SU-DHL-6 (cell line): ENCODE data around the gene TATDN3.
"Not testable (repeated sequence)": the region's sequence is repeated elsewhere in the genome, so short reads cannot be mapped to it uniquely, and the experiment has no call there.

Experiments
- EZH2phosphoT487 ChIP-seq: fragments of 200-600 bp; sonication (generic), shearing (Covaris generic); conservative IDR thresholded peaks from 2 replicates; pipeline ENCODE4 v1.6.1; 2018; ENCODE audit warnings: mild to moderate bottlenecking, antibody characterized with exemption, low read length, moderate library complexity, mixed read lengths
- TF ChIP-seq, protein P1 (sequence below): fragments of 200-600 bp; sonication (generic); IDR thresholded peaks from one replicate; pipeline ENCODE4 v1.5.1; 2017; ENCODE audit warnings: antibody characterized with exemption, mild to moderate bottlenecking, low read length, moderate library complexity; ENCODE audit not compliant: insufficient read depth, poor library complexity, severe bottlenecking

DNA sequence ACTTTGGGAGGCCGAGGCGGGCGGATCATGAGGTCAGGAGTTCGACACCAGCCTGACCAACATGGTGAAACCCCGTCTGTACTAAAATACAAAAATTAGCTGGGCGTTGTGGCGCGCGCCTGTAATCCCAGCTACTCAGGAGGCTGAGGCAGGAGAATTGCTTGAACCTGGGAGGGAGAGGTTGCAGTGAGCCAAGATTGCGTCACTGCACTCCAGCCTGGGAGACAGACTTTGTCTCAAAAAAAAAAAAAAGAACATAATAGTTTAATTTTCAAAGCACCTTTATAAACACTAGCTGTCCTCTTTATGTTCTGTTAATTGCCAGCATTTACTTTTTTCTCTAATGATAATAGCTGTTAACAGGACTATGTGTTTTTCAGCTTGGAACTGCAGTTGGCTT, 71.7 kb downstream of the TATDN3 start:
- TF ChIP-seq, protein P1, sequence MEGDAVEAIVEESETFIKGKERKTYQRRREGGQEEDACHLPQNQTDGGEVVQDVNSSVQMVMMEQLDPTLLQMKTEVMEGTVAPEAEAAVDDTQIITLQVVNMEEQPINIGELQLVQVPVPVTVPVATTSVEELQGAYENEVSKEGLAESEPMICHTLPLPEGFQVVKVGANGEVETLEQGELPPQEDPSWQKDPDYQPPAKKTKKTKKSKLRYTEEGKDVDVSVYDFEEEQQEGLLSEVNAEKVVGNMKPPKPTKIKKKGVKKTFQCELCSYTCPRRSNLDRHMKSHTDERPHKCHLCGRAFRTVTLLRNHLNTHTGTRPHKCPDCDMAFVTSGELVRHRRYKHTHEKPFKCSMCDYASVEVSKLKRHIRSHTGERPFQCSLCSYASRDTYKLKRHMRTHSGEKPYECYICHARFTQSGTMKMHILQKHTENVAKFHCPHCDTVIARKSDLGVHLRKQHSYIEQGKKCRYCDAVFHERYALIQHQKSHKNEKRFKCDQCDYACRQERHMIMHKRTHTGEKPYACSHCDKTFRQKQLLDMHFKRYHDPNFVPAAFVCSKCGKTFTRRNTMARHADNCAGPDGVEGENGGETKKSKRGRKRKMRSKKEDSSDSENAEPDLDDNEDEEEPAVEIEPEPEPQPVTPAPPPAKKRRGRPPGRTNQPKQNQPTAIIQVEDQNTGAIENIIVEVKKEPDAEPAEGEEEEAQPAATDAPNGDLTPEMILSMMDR, result not testable (repeated sequence)
- not testable (repeated sequence) for TF ChIP-seq EZH2phosphoT487
